Measurements from ENCODE around the gene SLC12A8. TPM values are rescaled to one million over a fixed set of nuclear protein-coding genes. Genes with fewer than 3 reads are reported as not detected.

SLC12A8 gene
- total and polyA plus RNA-seq, 2 of the 13 experiments (the other 11 are each of a cell fraction or from before 2014, with no cell fraction given): 0.44 to 0.71 TPM

DNA sequence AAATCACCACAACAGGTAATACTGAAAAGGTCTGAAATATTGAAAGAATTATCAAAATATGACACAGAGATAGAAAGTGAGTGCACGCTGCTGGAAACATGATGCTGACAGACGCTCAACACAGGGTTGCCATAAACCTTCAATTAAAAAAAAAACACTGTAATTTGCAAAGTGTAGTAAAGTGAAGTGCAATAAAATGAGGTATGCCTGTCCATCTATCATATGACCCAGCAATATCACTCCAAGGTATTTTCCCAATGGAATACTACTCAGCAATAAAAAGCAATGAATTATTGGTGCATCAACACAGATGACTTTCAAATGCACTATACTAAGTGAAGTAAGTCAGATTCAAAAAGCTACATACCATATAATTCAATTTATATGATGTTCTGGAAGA is 47.6 kb upstream of the SLC12A8 start:
- Histone ChIP-seq H3K36me3 (replicated peaks in 1 of 2; ENCODE audit: control insufficient read depth in 1 of 2, insufficient read depth in 2 of 2, low read length in 2 of 2) (peaks cover 2 to 9% of the 10 kb centered on the region in 2 experiments; a peak in 1 of 5 replicates), H3K9ac (ENCODE audit: insufficient read depth, low read depth, low read length) (no peak overlapping the region), H3K79me2 (ENCODE audit: insufficient read depth, low read length) (no peaks in the 10 kb centered on the region), H3K9me3 (ENCODE audit: low read length) (no peaks in the 10 kb centered on the region), H3K27ac (ENCODE audit: extremely low read length, insufficient read depth, low read length) (no peak overlapping the region), H3K4me3 (replicated peaks in 1 of 3; ENCODE audit: insufficient read depth in 1 of 3, low read depth in 2 of 3, low read length in 3 of 3) (no peak overlapping the region), H4K20me1 (ENCODE audit: insufficient read depth, low read length) (no peaks in the 10 kb centered on the region), H2AFZ (ENCODE audit: low read length) (no peak overlapping the region), H3K4me1 (ENCODE audit: insufficient read depth, low read length) (peaks cover 10% of the 10 kb centered on the region), H3K27me3 (ENCODE audit: control insufficient read depth in 1 of 2, insufficient read depth in 2 of 2, low read length in 2 of 2) (no peaks in the 10 kb centered on the region), H3K4me2 (ENCODE audit: low read depth, low read length) (no peak overlapping the region)
- no peak for TF ChIP-seq BRD4 (CRISPR knock-in tag; IDR thresholded peaks at IDR 0.05)
- no peak for TF ChIP-seq YEATS4 (CRISPR knock-in tag; IDR thresholded peaks at IDR 0.05; ENCODE audit: borderline replicate concordance)
- no peak for TF ChIP-seq ZNF83 (CRISPR knock-in tag; IDR thresholded peaks at IDR 0.05; ENCODE audit: borderline replicate concordance)
- TF ChIP-seq ZNF34 (CRISPR knock-in tag; IDR thresholded peaks at IDR 0.05; ENCODE audit: borderline replicate concordance): no peak
- no peak for TF ChIP-seq SMARCC2 (IDR thresholded peaks at IDR 0.05)
- TF ChIP-seq SMAD3 (CRISPR knock-in tag; IDR thresholded peaks at IDR 0.05): no peak
- no peak for TF ChIP-seq ZNF225 (CRISPR knock-in tag; IDR thresholded peaks at IDR 0.05)
- no peak for TF ChIP-seq NFRKB (IDR thresholded peaks at IDR 0.05)
- TF ChIP-seq ZNF20 (CRISPR knock-in tag; IDR thresholded peaks at IDR 0.05): no peak
- TF ChIP-seq ZNF572 (CRISPR knock-in tag; IDR thresholded peaks at IDR 0.05): no peak
- TF ChIP-seq NCOR1 (IDR thresholded peaks at IDR 0.05; ENCODE audit: borderline replicate concordance, low read length): no peak
- TF ChIP-seq, protein P1, sequence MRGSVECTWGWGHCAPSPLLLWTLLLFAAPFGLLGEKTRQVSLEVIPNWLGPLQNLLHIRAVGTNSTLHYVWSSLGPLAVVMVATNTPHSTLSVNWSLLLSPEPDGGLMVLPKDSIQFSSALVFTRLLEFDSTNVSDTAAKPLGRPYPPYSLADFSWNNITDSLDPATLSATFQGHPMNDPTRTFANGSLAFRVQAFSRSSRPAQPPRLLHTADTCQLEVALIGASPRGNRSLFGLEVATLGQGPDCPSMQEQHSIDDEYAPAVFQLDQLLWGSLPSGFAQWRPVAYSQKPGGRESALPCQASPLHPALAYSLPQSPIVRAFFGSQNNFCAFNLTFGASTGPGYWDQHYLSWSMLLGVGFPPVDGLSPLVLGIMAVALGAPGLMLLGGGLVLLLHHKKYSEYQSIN (CRISPR knock-in tag; IDR thresholded peaks at IDR 0.05; ENCODE audit: borderline replicate concordance): no peak
- no peak for TF ChIP-seq ZNF296 (CRISPR knock-in tag; conservative IDR thresholded peaks at IDR 0.05)
- TF ChIP-seq ZNF33A (CRISPR knock-in tag; IDR thresholded peaks at IDR 0.05; ENCODE audit: borderline replicate concordance): no peak
- WGBS (ENCODE audit: low lambda C conversion rate): 98% methylated on average over 2 of the region's 2 CpGs
- no TSS peak for BruUV-seq (replicated peaks)
- in situ Hi-C loops (cut with HindIII; ENCODE audit: extremely low pct_ligation_motif_present, low pct_unique_long_range_greater_than_20kb): no loop called here
- ChIA-PET POLR2A (no interaction called here), CTCF (ENCODE audit: low intra/inter-chr PET ratio, low total read pairs) (no interaction called here)
- ATAC-seq (no peak), DNase-seq (ENCODE audit: low spot score) (no peak), FAIRE-seq (no peak)
- intact Hi-C loops (cut with micrococcal nuclease; ENCODE audit: unreplicated experiment): no loop called here

All from HepG2 (cell line).